Brain microvascular endothelial cell (primary cell): ENCODE measurements around the gene HTRA2.

Source experiments
- DNase-seq: peaks from one replicate; pipeline ENCODE4 v3.0.0-alpha.2; 2020
- H3K27ac ChIP-seq: fragments of 250-450 bp; sonication (Bioruptor Pico); 2 replicates; pipeline ENCODE4 v1.5.1; 2020; ENCODE audit warnings: mild to moderate bottlenecking, moderate library complexity
- H3K27me3 ChIP-seq: fragments of 250-450 bp; sonication (Bioruptor Pico); replicated peaks from 2 replicates; pipeline ENCODE4 v1.5.1; 2020; ENCODE audit warnings: mild to moderate bottlenecking
- H3K36me3 ChIP-seq: fragments of 250-450 bp; sonication (Bioruptor Pico); replicated peaks from 2 replicates; pipeline ENCODE4 v1.5.1; 2020; ENCODE audit warnings: mild to moderate bottlenecking
- H3K4me3 ChIP-seq: 2 replicates; pipeline ENCODE4 v1.5.1; 2011; ENCODE audit warnings: low read depth, mild to moderate bottlenecking, control low read depth, low read length, moderate library complexity
- in situ Hi-C: cut with HindIII; loops from 2 replicates; pipeline ENCODE4 v1.10.0; 2017; ENCODE audit warnings: low sequenced_read_pairs, low pct_ligation_motif_present
- TF ChIP-seq, protein P1 (sequence below): IDR thresholded peaks from 2 replicates; pipeline ENCODE4 v1.5.1; 2011; ENCODE audit warnings: low read depth, mild to moderate bottlenecking, moderate library complexity, low read length, control low read depth, inconsistent platforms; ENCODE audit errors: missing control alignments

HTRA2 gene

DNA sequence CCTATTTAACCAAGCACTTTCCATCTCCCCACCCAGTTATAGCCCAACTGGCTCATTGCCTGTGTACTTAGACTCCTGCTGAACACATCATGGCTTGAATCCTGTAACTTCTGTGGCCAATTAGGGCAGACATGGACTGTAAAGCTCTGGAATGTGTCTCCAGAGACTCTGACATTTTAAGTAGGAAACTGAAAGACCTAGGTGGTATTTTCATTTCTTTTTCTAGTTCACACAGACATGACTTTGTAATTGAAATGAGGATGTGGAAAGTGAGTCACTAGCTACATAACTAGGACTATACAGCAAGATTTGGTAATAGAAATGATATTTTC is 37.0 kb downstream of the HTRA2 start:
- TF ChIP-seq, protein P1, sequence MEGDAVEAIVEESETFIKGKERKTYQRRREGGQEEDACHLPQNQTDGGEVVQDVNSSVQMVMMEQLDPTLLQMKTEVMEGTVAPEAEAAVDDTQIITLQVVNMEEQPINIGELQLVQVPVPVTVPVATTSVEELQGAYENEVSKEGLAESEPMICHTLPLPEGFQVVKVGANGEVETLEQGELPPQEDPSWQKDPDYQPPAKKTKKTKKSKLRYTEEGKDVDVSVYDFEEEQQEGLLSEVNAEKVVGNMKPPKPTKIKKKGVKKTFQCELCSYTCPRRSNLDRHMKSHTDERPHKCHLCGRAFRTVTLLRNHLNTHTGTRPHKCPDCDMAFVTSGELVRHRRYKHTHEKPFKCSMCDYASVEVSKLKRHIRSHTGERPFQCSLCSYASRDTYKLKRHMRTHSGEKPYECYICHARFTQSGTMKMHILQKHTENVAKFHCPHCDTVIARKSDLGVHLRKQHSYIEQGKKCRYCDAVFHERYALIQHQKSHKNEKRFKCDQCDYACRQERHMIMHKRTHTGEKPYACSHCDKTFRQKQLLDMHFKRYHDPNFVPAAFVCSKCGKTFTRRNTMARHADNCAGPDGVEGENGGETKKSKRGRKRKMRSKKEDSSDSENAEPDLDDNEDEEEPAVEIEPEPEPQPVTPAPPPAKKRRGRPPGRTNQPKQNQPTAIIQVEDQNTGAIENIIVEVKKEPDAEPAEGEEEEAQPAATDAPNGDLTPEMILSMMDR: no peak
- Histone ChIP-seq H3K27me3 (no peaks in the 10 kb centered on the region), H3K4me3 (no peak overlapping the region), H3K36me3 (no peaks in the 10 kb centered on the region), H3K27ac (peak overlapping the region; percentile 77)
- DNase-seq: peak; percentile 70
- in situ Hi-C loops: no loop called here

DNA sequence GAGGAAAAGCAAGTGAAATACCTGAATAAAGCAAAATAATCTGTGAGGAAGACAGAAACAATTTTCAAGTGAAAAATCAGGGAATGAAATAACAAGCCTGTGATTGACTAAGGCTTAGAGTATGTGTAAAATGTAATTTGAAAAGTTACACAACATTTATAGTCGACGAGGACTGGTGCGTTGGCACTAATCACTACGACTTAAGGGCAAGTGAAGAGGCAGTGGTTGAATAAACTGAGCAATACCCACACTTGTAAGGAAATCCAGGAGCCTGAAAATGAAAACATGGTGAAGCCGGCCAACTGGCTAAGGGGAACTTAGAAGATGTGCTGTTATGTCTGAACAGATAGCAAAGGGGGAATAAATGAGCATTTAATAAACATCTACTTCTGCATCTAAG is 38.1 kb downstream of the HTRA2 start:
- H3K27me3 ChIP-seq: no peaks in the 10 kb centered on the region
- TF ChIP-seq, protein P1: no peak
- H3K36me3 ChIP-seq: no peaks in the 10 kb centered on the region
- peak overlapping the region; percentile 77 for H3K27ac ChIP-seq
- no peak overlapping the region for H3K4me3 ChIP-seq
- in situ Hi-C loops: no loop called here
- peak; percentile 58 for DNase-seq

DNA sequence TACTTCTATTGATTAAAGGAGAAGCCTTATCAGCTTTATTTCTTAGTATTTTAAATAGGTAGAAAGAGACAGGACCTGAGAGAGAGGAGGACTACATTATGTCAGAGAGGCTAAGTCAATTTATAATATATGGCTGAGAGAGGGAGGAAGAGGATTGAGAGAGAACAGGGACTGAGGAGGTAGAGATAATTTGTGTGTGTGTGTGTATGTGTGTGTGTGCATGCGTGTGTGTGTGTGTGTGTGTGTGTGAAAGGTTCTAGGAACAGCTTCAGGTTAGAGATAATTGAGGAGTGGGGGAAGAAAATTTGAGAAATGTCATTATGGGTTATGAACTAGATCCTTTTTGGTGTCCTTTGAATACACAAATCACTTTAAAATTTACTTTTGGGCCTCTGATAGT is 40.0 kb downstream of the HTRA2 start:
- Histone ChIP-seq H3K27me3 (no peaks in the 10 kb centered on the region), H3K36me3 (no peaks in the 10 kb centered on the region), H3K27ac (no peak overlapping the region), H3K4me3 (no peak overlapping the region)
- no peak for DNase-seq
- TF ChIP-seq, protein P1: no peak
- in situ Hi-C loops: no loop called here

DNA sequence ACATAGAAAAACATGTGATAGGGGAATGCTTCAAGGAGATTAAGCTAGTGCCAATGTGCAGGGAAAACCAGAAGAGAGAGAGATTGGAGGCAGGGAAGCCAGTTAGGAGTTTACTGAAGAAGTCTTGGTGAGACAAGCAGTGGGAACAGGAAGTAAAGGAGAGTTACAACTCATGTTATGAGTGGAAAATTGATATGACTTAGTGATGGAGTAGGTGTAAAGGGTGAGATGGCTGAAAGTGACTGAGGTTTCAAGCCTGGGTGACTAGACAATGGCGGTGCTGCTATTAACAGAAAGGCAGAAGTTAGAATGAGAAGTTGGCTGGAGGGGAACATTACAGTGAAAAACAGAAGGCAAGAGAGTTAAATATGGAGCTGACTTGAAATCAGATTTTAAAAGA is 41.3 kb downstream of the HTRA2 start:
- Histone ChIP-seq H3K4me3 (no peak overlapping the region), H3K27me3 (no peaks in the 10 kb centered on the region), H3K27ac (no peak overlapping the region), H3K36me3 (no peaks in the 10 kb centered on the region)
- TF ChIP-seq, protein P1: no peak
- in situ Hi-C loops: no loop called here
- DNase-seq: no peak

DNA sequence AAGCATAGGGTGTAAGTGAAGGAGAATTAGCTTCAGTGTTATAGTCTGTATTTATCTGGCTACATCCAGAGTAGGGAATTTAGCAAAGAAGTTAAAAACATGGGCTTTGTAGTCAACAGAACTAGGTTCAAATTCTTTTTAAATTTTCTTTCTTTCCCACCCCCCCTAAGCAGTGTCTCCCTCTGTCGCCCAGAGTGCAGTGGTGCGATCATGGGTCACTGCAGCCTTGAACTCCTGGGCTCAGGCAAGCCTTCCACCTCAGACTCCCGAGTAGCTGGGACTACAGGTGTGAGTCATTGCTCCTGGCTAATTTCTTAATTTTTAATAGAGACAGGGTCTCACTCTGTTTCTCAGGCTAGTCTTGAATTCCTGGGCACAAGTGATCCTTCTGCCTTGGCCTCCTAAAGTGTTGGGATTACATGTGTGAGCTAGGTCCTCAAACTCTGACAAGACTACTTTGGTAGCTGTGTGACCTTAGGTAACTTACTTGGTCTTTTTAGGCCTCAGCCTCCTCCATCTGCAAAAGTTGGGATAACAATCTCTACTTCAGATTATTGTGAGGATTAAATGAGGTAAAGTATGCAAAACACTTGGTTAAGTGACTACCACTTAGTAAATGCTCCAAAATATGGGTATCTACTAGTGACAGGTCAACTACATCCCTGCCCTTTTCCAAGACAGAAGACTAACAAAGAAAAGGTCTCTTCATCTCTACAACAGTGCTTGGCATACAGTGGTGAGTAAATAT is 42.6 kb downstream of the HTRA2 start:
- no peak overlapping the region for H3K27ac ChIP-seq
- H3K27me3 ChIP-seq: no peaks in the 10 kb centered on the region
- TF ChIP-seq, protein P1: no peak
- in situ Hi-C loops: no loop called here
- no peak for DNase-seq
- no peaks in the 10 kb centered on the region for H3K36me3 ChIP-seq
- no peak overlapping the region for H3K4me3 ChIP-seq

DNA sequence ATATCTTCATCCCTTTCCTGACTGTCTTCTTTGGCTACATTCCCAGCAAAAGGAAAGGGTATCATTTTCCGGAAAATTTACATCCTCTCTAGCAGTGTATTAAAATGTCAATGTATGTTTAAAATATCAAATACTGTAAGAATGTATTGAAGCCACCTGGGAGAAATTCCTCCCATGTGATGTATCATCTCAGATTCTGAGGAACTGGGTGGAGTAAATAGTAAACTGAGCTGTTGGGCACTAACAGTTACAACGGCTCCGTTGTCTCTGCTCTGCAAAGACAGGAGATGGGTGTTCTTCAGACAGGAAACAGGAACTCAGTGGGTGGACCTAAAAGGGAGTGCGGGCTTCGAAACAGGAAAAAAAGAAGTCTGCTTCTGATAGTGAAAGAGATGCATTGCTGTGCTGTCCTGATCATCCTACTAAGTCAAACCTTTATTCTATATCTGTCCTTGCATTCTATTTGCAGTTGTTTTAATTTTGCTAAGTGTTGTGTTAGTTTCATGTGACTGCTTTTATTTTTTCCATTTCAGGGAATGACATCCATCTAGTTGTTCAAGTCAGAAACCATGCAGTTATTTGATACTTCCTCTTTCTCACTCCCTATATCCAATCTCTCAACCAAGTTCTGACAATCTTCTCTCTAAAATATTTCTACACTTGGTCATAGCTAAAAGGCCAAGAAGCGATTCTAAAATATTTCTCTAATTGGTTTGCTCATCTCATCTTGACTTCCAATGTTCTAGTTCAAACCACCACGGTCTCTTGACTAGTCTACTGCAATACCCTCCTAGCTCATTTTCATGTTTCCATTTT is 44.2 kb downstream of the HTRA2 start:
- H3K4me3 ChIP-seq: peak overlapping the region; percentile 3
- no peaks in the 10 kb centered on the region for H3K36me3 ChIP-seq
- H3K27ac ChIP-seq: peak overlapping the region; percentile 7
- no peaks in the 10 kb centered on the region for H3K27me3 ChIP-seq
- TF ChIP-seq, protein P1: no peak
- DNase-seq: peak; percentile 68
- in situ Hi-C loops: no loop called here
